ENCODE data around the gene EXOC6B. TPM values are rescaled to one million over a fixed set of nuclear protein-coding genes. Genes with fewer than 3 reads are reported as not detected.

EXOC6B gene
- total RNA-seq, 4 donors from 2014 or later = 14.6 to 49.6 (median 19.3) TPM

- no peaks in the 10 kb centered on the region for H3K27me3 ChIP-seq
- intact Hi-C loops (cut with DNase I; ENCODE audit: low total_unique reads) = no loop called here
- no peak overlapping the region for H3K4me3 ChIP-seq
- ATAC-seq (no peak), DNase-seq (no peak)
- no peaks in the 10 kb centered on the region for H3K9me3 ChIP-seq
- TF ChIP-seq POLR2A (IDR thresholded peaks at IDR 0.05) (no peak), CTCF (IDR thresholded peaks at IDR 0.05 in 4 of 5, conservative IDR thresholded peaks at IDR 0.05 in 1 of 5) (no peak)
- in situ Hi-C loops (cut with MboI; ENCODE audit: low sequenced_read_pairs in 4 of 4) = no loop called here
- no peaks in the 10 kb centered on the region for H3K4me1 ChIP-seq
- no peaks in the 10 kb centered on the region for H3K36me3 ChIP-seq
- no peak overlapping the region for H3K27ac ChIP-seq
These were observed 509.1 kb downstream of the EXOC6B start for GRCh38 chr2:72316774-72317173.

- H3K27me3 ChIP-seq = no peaks in the 10 kb centered on the region
- no peak overlapping the region for H3K4me3 ChIP-seq
- no peak overlapping the region for H3K27ac ChIP-seq
- H3K9me3 ChIP-seq = no peaks in the 10 kb centered on the region
- DNase-seq (no peak), ATAC-seq (no peak)
- TF ChIP-seq CTCF (IDR thresholded peaks at IDR 0.05 in 4 of 5, conservative IDR thresholded peaks at IDR 0.05 in 1 of 5) (no peak), POLR2A (IDR thresholded peaks at IDR 0.05) (no peak)
- H3K4me1 ChIP-seq = no peaks in the 10 kb centered on the region
- in situ Hi-C loops (cut with MboI; ENCODE audit: low sequenced_read_pairs in 4 of 4) (no loop called here), intact Hi-C loops (cut with DNase I; ENCODE audit: low total_unique reads) (no loop called here)
- no peaks in the 10 kb centered on the region for H3K36me3 ChIP-seq
These were observed 525.6 kb downstream of the EXOC6B start for GRCh38 chr2:72300147-72300684.

- no peak for TF ChIP-seq POLR2A (IDR thresholded peaks at IDR 0.05)
- TF ChIP-seq CTCF (IDR thresholded peaks at IDR 0.05 in 4 of 5, conservative IDR thresholded peaks at IDR 0.05 in 1 of 5) = no peak
These were observed 532.2 kb downstream of the EXOC6B start for GRCh38 chr2:72293620-72294019.

GRCh38 chr2:72292433-72292832 is 533.4 kb downstream of the EXOC6B start:
- intact Hi-C loops (cut with DNase I; ENCODE audit: low total_unique reads) (no loop called here), in situ Hi-C loops (cut with MboI; ENCODE audit: low sequenced_read_pairs in 4 of 4) (no loop called here)
- Histone ChIP-seq H3K4me1 (no peaks in the 10 kb centered on the region), H3K27me3 (no peaks in the 10 kb centered on the region), H3K36me3 (no peaks in the 10 kb centered on the region), H3K9me3 (no peaks in the 10 kb centered on the region), H3K27ac (no peak overlapping the region), H3K4me3 (no peak overlapping the region)
- ATAC-seq (no peak), DNase-seq (no peak)
- TF ChIP-seq CTCF (IDR thresholded peaks at IDR 0.05 in 4 of 5, conservative IDR thresholded peaks at IDR 0.05 in 1 of 5) (no peak), POLR2A (IDR thresholded peaks at IDR 0.05) (no peak)

More at GRCh38 chr2:72293620-72294019, 532.2 kb downstream of the EXOC6B start:
- no peaks in the 10 kb centered on the region for H3K36me3 ChIP-seq
- intact Hi-C loops (cut with DNase I; ENCODE audit: low total_unique reads) (no loop called here), in situ Hi-C loops (cut with MboI; ENCODE audit: low sequenced_read_pairs in 4 of 4) (no loop called here)
- no peak for ATAC-seq
- H3K9me3 ChIP-seq = no peaks in the 10 kb centered on the region
- H3K27me3 ChIP-seq = no peaks in the 10 kb centered on the region
- no peaks in the 10 kb centered on the region for H3K4me1 ChIP-seq
- no peak for DNase-seq
- H3K27ac ChIP-seq = no peak overlapping the region
- H3K4me3 ChIP-seq = no peak overlapping the region

- H3K4me1 ChIP-seq = no peaks in the 10 kb centered on the region
- no peak overlapping the region for H3K4me3 ChIP-seq
- in situ Hi-C loops (cut with MboI; ENCODE audit: low sequenced_read_pairs in 4 of 4) = no loop called here
- no peaks in the 10 kb centered on the region for H3K36me3 ChIP-seq
- ATAC-seq (no peak), DNase-seq (no peak)
- no peak overlapping the region for H3K27ac ChIP-seq
- intact Hi-C loops (cut with DNase I; ENCODE audit: low total_unique reads) = no loop called here
- H3K9me3 ChIP-seq = no peaks in the 10 kb centered on the region
- TF ChIP-seq POLR2A (IDR thresholded peaks at IDR 0.05) = no peak
- no peak for TF ChIP-seq CTCF (IDR thresholded peaks at IDR 0.05 in 4 of 5, conservative IDR thresholded peaks at IDR 0.05 in 1 of 5)
- H3K27me3 ChIP-seq = no peaks in the 10 kb centered on the region
These were observed 534.8 kb downstream of the EXOC6B start for GRCh38 chr2:72291059-72291458.

All from gastrocnemius medialis (tissue), 4 donors.